Right lobe of liver (tissue), 4 donors: ENCODE data around the gene GINM1.
A peak's percentile ranks its signal among the peaks of the same experiment; 100 is the strongest.

Experiments
- POLR2A ChIP-seq: fragments of 450-650 bp; IDR thresholded peaks from one replicate; pipeline ENCODE4 v1.6.1; 2017; ENCODE audit warnings: antibody characterized with exemption, mild to moderate bottlenecking
- TF ChIP-seq, protein P1 (sequence below), 4 donors: fragments of 200-600 bp in 3 of 4; fragments of 450-650 bp in 1 of 4; IDR thresholded peaks; one replicate each; pipeline versions ENCODE4 v1.5.1 to v1.8.0; 2016 to 2022; ENCODE audit warnings: antibody characterized with exemption in 4 of 4, mild to moderate bottlenecking in 2 of 4
- donor health status: DM: no; HTN: no; CAD: no.
- donor health status: DM: no; HTN: no; CAD: no.
- donor health status: DM: no; HTN: yes; CAD: no.

DNA sequence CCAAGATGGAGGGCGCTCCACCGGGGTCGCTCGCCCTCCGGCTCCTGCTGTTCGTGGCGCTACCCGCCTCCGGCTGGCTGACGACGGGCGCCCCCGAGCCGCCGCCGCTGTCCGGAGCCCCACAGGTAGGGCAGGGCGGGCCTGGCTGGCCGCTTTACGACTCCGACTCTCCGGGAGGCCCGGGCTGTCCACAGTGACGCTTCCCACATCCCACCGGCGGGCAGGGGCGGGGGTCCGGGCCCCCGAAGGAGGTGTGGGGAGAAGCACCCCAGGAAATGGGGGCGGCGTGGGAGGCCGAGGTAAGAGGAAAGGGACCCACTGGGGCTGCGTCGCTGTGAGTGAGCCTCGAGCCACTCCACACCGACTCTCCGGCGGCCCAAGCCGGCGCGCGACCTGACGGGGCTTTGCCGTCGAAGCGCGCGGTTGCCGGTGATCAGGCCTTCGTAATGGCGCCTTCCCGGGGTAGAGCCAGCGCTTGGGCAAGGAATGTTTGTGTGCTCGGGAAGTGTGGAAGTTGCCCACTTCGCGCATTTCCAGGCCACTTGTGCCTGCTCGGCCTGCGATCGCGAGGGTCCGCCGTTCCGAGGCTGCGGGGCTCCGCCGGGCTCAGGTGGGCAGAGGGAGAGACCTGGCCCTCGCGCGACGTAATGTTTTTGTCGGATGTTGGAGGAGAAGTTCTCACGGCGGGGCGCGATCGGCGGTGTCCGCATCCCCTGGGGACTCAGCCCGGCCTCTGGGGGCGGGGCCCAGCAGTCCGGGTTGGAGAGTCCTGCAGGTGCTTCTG, 427 bp downstream of the GINM1 start:
- TF ChIP-seq POLR2A: peak; percentile 35
- TF ChIP-seq, protein P1, sequence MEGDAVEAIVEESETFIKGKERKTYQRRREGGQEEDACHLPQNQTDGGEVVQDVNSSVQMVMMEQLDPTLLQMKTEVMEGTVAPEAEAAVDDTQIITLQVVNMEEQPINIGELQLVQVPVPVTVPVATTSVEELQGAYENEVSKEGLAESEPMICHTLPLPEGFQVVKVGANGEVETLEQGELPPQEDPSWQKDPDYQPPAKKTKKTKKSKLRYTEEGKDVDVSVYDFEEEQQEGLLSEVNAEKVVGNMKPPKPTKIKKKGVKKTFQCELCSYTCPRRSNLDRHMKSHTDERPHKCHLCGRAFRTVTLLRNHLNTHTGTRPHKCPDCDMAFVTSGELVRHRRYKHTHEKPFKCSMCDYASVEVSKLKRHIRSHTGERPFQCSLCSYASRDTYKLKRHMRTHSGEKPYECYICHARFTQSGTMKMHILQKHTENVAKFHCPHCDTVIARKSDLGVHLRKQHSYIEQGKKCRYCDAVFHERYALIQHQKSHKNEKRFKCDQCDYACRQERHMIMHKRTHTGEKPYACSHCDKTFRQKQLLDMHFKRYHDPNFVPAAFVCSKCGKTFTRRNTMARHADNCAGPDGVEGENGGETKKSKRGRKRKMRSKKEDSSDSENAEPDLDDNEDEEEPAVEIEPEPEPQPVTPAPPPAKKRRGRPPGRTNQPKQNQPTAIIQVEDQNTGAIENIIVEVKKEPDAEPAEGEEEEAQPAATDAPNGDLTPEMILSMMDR (IDR thresholded peaks at IDR 0.05): no peak
